Activated T-cell treated with anti-CD3 and anti-CD28 coated beads for 48 hours (primary cell): Measurements from ENCODE around the gene ABCC11.

Experiments
- DNase-seq: peaks from one replicate; pipeline ENCODE4 v3.0.0-alpha.2; 2020; ENCODE audit warnings: low read depth

ABCC11 gene

DNA sequence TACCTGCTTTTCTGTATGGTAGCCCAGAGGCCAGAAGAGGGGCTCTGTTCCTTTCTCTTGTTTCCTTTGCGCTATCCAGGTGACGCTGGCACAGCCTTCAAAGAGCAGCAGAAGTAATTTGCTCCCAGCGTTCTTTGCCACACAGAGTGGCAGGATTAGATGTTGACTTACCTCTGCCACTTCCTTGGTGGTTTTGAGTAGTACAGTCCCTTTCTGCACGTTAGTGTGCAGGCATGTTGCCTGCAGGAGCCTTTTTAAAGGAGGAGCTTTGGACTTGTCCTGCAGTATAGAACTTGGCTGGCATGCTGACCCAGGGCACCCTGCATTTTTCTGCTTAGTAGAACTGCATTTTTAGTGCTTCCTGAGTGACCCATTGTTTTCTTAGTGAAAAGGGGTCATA, at the start of gene ABCC11:
ABCC11 (minus strand) TSS at position 229 of the 400 bp plus-strand sequence. CDS start 15,618 bp downstream, outside the sequence.
- DNase-seq = no peak

DNA sequence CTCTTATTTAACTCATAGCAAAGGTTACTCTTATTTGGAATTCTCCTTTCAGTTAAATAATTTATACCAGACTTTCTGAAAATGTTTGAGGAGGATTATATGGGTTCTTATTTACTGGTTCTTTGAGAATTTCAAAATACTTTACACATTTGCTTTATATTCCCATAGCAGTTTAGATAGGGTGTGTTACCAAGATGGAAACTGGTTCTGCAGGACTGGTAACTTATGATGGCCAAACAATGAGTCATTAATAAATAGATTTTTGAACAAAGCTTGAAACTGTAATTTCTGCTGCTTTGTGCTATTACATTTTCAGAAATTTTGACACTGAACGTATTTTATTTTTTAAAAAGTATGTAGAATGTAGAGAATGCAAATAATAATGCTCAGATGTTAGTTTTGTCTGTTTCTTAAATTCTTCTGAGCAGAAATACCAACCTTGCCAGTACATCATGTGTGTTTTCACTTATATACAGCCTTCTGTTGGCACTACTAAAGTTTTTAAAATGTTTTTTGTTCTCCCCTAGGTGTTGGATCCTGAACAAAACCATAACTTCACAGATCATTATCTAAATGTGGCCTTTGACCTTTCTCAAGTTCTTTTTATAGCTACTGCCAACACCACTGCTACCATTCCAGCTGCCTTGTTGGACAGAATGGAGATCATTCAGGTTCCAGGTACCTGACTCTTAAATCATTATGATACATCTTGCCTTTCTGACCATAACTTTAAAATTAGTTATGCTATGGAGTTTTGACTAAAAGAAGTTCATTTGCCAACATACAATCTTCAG, 48.3 kb upstream of the ABCC11 start:
- no peak for DNase-seq

DNA sequence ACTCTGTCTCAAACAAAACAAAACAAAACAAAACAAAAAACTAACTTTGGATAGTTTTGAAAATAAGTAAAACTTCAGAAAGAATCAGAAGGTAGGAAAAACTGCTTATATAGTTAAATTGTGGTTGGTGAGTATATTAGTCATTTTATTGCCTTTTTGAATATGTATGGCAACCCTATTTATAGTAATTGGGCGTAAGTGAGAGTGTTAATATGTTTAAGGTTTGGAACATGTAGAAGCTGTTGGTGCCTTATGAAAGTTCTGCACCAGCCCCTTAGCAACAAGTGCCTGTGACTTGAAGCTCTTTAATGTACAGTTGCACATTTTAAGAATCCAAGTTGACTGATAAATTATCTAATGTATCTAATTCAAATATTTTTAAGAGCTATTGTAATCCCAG, 47.4 kb upstream of the ABCC11 start:
- no peak for DNase-seq

DNA sequence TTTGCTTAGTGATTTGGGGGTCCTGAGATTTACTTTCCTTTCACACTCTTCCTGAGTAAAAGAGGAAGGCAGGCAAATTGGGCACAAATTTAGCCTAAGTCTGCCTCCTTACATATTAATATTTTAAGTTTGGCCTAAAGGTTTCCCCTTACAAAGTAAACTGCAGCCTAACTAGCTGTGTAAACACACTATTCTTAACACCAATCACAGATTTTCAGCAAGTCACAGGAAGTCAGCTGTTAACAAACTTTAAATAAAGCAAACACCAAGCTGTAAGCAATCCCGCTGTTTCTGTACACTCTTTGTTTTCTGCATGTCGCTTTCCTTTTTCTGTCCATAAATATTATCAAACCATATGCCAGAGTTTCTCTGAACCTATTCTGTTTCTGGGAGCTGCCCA, 45.1 kb upstream of the ABCC11 start:
- DNase-seq = no peak

DNA sequence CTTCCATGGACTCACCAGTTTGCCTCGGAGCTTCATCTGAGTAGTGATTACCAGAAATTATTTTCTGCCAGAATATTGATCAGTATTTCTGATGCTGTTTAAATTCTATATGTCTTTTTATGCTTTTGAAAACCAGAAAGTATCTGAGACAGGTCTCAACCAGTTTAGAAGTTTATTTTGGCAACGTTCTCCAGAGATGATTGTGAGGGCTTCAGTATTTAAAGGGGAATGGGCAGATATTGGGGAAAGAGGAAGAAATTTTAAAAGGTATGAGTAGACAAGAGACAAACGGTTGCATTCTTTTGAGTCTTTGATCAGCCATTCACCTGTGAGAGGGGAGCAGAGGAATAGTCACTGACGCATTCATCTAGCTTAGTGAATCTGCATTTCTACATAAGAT, 44.4 kb upstream of the ABCC11 start:
- no peak for DNase-seq

DNA sequence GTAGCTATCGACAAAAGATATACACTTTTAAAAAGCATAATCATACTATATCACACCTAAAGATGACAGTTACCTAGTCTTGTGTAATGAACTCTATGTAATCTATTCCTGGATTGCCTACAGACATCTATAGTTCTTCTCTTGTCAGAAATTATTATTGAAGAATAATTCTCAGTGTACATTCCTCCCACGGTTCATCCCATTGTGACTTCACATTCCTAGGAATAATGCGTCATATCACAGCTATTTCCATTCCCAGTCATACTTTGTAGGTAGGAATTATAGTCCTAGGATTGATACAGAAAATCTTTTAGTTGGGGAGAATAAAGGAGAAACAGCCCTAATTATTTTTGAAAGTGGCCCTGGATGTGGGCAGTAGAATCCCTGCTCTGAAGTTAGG, 44.0 kb upstream of the ABCC11 start:
- no peak for DNase-seq

DNA sequence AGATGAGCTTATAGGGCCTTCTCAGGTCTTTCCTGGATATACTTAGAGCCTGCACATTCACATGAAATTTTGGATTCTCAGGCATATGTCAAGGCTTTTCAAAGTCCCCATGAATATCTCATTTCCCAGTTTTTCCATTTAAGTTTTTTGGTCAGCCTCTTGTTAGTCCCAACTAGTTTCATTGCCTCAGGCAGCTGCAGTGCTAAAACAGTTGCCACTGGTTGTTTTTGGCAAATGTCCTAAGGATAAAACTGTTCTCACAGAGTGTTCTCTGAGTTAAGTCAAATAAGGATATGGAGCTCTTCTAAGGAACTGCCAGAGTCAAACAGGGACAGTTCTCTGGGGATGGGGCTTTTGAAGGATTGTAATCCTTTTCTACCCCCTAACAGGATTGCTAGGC, 39.9 kb upstream of the ABCC11 start:
- DNase-seq = no peak

DNA sequence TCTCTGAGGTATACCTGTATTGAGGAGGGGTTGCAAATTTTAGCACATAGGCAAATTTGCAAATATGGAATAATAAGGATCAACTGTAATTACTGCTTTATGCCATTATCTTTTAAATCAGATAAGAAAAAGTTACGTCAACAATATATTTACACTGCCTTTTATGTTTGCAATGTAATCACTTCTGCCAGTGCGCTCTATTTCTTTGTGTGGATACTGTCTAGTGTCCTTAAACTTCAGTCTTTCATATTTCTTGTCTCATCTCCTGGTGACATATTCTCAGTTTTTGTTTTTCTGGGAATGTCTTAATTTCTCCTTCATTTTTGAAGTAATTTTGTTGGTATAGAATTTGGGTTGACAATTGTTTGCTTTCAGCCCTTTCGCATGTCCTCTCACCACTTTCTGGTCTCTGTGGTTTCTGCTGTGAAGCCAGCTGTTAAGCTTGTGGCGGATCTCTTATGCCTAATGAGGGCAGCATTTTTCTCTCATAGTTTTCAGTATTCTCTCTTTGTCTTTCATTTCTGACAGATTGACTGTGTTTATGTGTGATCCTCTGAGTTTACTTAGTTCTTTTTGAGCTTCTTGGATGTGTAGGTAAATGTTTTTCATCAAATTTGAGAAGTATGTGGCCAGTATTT, 37.6 kb upstream of the ABCC11 start:
- DNase-seq = no peak

DNA sequence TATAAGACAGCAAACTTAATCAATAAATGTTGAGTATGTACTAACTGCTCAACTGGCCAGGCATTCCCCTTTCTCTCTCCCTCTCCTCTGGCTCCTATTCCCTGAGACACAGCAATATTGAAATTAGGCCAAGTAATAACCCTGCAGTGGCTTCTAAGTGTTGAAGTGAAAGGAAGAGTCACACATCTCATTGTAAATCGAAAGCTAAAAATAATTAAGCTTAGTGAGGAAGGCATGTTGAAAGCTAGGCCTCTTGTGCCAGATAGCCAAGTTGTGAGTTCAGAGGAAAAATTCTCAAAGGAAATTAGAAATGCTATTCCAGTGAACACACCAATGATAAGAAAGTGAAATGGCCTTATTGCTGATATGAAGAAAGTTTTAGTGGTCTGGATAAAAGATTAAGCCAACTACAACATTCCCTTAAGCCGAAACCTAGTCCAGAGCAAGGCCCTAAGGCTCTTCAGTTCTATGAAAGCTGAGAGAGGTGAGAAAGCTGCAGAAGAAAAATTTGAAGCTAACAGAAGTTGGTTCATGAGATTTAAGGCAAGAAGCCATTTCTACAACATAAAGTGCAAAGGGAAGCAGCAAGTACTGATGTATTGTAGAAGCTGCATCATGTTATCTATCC, 35.4 kb upstream of the ABCC11 start:
- DNase-seq = no peak

DNA sequence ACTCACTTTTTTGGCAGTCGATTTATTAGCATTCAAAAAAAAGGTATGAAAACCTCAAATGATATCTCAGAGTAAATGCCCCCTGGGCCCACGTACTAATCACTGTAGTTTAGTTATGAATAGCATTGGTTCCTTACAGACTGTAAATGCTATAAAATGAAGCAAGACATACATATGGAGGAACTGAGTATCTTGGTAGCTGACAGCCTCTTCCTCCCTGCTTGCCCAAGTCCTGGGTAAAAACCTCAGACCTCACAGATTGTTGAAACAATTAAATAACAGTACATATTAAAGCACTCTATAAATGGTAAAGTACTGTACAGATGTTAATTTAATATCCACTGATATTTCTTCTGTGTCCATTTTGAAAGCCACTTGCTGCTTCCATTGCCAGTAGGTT, 33.2 kb upstream of the ABCC11 start:
- no peak for DNase-seq

DNA sequence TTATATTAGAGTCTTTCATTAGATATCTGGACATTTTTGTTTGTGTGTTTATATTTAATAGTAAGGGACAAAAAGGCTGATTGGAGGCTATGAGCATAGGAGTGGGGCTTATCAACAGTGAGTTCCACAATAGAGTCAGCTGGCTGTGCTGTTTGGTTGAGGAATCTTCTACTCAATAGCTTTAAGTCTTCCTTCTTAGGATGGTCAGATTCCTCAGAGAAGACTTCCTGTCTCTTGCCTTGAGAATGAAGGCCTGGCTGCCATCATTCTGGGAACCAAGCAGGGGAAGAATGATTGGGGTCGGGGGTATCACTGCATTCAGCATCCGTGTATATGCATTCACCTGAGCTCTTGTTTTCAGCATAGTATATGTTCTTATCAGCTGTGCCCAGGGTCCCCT, 31.9 kb upstream of the ABCC11 start:
- DNase-seq = no peak

DNA sequence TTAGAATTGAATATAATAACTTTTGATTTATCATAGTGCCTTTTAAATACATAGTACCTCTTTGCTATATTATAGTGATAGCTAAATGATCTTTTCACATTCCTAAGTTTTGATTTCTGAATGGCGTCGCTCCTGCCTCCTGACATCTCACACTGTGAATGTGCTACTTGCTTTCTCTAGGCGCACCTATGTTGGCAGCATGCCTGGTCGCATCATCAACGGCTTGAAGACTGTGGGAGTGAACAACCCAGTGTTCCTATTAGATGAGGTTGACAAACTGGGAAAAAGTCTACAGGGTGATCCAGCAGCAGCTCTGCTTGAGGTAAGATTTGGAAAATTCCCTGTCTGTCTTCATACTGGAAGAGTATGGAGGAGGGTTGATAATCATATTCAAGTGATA, 29.8 kb upstream of the ABCC11 start:
- DNase-seq = no peak

DNA sequence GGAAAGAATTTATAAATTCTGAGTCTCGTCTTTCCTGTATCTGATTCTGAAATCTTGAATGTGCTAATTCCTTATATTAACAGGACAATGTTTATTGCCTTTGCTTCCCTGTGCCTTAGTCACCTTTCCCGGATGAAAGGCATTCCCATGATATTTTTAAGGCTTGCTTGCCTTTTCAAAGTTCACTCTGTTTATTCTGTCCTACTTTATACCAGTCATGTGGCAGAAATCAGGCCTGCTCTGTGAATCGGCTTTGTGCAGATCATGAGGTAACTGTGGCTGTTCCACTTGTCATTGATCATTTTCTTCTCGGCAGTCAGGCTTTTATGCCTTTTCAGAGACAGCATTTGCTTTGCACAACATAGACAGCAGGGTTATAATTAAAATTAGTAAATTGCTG, 28.8 kb upstream of the ABCC11 start:
- DNase-seq = no peak

DNA sequence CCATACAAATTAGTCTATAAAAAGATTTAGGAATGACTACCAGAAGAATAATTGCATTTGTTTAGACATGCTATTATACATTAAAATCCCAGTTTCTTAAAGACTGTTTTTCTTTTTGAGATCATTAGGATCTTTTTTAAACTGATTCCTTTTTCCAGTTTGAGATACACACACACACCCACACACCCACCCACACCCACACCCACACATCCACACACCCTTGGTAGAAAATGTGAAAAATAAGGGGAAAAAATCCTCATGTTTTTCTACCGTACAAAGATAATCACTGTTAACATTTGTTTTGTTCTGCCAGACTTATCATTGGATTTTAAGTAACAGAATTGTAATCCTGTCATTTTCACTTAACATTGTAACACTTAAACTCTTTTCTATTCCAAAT, 27.1 kb upstream of the ABCC11 start:
- no peak for DNase-seq

DNA sequence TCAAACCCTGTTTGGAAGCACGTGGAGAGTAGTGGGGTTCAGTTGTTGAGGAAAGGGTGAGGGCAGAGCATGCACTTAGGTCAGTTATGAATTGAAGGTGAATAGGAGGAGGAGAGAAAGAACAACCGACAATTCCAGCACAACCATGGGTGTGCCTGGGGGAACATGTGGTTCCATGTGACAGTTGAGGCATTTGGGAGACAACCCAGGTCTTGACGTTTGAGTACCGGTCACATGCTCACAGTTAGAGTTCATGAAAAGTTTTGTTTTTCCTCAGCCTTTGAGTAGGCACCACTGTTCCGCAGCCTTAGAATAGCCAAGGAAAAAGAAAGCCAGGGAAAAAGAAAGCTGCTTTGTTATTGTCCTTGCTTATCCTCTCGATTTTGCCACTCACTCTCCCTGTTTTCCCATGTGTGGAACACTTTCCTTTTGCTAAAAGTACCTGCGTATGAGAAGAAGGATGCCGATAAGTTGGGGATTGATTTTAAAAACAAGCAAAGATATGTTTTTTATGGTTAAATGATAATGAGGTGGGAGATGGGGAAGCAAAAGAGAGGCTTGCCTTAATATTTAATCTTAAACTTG, 25.6 kb upstream of the ABCC11 start:
- no peak for DNase-seq

DNA sequence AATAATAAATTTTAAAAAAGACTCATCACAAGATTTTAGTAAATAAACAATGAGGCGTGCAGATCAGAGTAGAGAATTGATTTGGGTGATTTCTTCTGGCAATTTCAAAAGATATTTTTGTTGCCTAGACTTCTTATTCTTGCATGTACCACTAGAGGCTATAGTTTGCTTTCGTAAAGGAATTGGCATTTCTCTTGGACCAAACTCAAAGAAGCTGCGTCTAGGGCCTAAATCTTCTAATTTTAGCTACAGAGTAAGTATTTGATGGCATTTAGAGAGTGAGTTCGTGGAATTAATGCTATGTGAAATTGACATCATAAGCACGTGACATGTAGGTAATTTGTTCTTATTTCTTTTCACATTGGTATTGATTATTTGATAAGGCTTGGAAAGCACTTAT, 24.4 kb upstream of the ABCC11 start:
- DNase-seq = no peak

DNA sequence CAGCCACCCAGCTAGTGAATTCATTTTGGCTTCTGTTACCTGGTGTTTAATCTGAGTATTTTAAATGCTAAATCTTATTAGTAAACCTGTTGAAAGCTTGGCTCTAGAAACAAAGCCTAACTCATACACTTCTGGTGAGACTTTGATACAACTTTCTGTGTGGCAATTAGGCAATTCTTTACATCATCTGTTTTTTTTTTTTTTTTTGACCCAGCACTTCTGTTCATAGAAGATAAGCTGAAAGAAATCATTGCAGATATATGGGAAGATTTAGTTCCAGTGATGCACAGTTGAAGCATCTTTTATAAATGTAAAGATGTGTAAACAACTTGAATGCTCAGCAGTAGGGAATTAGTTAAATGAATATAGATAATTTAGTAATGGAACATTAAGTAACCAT, 21.7 kb upstream of the ABCC11 start:
- no peak for DNase-seq

DNA sequence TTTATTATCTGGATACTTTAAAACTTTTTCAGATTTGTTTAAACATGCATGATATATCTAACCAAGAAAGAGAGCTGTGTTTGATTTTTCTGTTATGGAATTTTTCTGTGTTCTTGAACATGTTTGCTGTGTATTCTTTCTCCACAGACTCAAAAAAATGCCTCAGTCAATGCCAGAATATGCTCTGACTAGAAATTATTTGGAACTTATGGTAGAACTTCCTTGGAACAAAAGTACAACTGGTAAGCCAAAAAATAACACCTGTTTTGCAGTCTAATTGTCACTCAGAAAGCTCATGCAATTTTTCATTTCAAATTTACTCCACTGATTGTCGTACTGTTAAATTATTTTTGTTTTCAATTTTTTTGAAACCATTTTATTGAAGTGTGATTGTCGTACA, 15.3 kb upstream of the ABCC11 start:
- no peak for DNase-seq

DNA sequence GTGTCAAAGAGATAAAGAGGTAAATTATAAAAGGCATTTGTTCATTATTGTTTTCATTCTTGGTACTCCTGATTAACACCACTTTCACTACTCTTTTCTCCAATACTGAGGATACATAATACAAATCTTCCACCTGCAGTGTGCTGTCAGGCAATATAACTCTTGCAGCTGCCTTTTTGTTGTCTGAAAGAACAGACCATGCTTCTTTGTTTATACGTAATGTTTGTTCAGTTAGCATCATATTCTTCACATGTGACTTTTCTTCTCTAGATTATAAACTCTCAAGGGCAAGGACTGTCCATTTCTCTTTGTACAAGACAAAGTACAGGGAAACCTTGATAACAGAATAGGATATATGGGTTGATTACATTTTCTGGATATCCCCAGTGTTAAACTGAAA, 14.2 kb upstream of the ABCC11 start:
- no peak for DNase-seq

DNA sequence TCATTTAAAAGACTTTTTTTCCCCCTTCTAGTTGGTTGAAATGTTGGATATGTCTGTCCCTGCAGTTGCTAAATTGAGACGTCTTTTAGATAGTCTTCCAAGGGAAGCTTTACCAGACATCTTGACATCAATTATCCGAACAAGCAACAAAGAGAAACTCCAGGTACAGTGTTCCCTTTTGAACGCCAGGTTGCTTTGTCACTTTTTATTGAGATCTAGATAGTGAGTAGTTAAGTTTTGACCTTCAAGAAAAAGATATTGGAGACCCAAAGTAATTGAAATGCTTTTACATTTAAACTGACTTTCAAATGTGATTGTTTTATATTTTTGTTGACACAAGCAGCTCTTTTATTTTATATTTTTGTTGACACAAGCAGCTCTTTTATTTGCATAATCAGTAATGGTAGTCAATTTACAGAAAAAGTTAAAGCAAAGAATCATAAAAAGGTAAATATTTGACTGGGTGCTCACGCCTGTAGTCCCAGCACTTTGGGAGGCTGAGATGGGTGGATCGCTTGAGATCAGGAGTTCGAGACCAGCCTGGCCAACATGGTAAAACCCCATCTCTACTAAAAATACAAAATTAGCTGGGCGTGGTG, 9.3 kb upstream of the ABCC11 start:
- DNase-seq = no peak

DNA sequence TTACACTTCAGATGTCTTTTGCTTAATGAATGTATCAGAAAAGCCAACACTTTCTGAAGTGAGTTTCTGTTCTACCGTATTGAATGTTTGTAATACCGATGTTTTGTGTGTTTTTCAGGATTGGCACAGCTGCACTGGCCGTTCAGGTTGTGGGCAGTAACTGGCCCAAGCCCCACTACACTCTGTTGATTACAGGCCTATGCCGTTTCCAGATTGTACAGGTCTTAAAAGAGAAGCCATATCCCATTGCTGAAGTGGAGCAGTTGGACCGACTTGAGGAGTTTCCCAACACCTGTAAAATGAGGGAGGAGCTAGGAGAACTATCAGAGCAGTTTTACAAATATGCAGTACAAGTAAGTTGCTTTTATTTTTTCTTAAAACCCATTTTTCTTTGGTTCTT, 4.7 kb upstream of the ABCC11 start:
- no peak for DNase-seq

DNA sequence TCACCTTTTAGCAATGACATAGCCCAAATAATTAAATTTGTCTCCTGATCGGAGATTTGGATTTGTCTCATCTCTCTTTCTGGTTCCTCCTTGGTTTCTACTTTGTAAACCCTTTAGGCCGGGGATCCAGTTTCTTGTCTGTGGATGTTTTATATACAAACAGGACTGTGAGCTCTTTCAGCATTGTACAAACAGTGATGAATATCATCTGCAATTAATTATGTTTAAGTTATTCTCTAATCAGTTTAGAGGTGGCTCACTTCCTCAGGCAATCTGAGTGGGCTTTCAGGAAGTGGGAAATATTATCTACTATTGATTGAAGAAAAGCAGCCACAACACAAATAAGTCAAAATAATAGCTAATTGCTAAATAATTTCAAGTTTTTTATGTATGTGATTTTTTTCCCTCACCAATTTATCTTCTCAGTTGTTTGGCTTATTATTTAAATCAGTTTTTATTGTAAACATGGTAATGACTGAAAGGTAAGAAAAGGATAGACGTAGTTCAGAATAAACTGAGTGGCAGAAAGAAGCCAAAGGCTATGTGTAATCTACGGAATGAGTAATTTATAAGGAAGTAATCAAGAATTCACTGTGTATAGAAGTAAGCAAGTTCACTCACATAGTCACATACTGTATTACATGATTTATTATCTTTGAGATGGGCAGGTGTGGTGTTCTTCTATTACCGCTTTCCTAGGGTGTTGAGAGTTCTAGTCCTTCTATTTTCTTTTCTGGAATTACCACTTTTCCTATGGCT, 3.4 kb upstream of the ABCC11 start:
- DNase-seq = no peak
